Fibroblast of lung (primary cell): ENCODE measurements around the gene S1PR2. TPM values are rescaled to one million over a fixed set of nuclear protein-coding genes. Genes with fewer than 3 reads are reported as not detected.

ENCODE experiments used
- DNase-seq, 2 donors: peaks; one replicate each; pipeline versions ENCODE4 v3.0.0 to v3.0.0-alpha.2; 2010; ENCODE audit warnings: low read depth in 2 of 2
- H2AFZ ChIP-seq: 2 replicates; pipeline ENCODE4 v1.5.1; 2012; ENCODE audit warnings: low read length, control low read depth, inconsistent platforms
- H3K27ac ChIP-seq: 2 replicates; pipeline ENCODE4 v1.5.1; 2011; ENCODE audit warnings: low read length, control low read depth; ENCODE audit not compliant: insufficient read depth
- H3K27me3 ChIP-seq: 2 replicates; pipeline ENCODE4 v1.5.1; 2011; ENCODE audit warnings: mild to moderate bottlenecking, low read length; ENCODE audit not compliant: control insufficient read depth, insufficient read depth
- H3K36me3 ChIP-seq: 2 replicates; pipeline ENCODE4 v1.5.1; 2011; ENCODE audit warnings: low read length; ENCODE audit not compliant: control insufficient read depth, insufficient read depth
- H3K4me1 ChIP-seq: 2 replicates; pipeline ENCODE4 v1.5.1; 2011; ENCODE audit warnings: low read length; ENCODE audit not compliant: control insufficient read depth, insufficient read depth; ENCODE audit errors: extremely low read depth
- H3K4me2 ChIP-seq: 2 replicates; pipeline ENCODE4 v1.5.1; 2011; ENCODE audit warnings: low read length, control low read depth; ENCODE audit not compliant: insufficient read depth; ENCODE audit errors: extremely low read depth
- H3K4me3 ChIP-seq, 4 experiments: fragments of 200-600 bp in 1 of 4; sonication (generic) in 1 of 4; replicated peaks in 1 of 4; 2 replicates each; pipeline ENCODE4 v1.5.1; 2011 to 2016; ENCODE audit warnings: low read length in 4 of 4, low read depth in 3 of 4, mild to moderate bottlenecking in 3 of 4, control low read depth in 2 of 4, inconsistent platforms in 1 of 4, mixed read lengths in 1 of 4; ENCODE audit not compliant: insufficient read depth in 1 of 4; ENCODE audit errors: control extremely low read depth in 1 of 4
- H3K79me2 ChIP-seq: 2 replicates; pipeline ENCODE4 v1.5.1; 2012; ENCODE audit warnings: mild to moderate bottlenecking, low read length, inconsistent platforms; ENCODE audit not compliant: control insufficient read depth, insufficient read depth
- H3K9ac ChIP-seq: 2 replicates; pipeline ENCODE4 v1.5.1; 2011; ENCODE audit warnings: mild to moderate bottlenecking, low read length, control low read depth; ENCODE audit not compliant: insufficient read depth
- H3K9me3 ChIP-seq: 2 replicates; pipeline ENCODE4 v1.5.1; 2012; ENCODE audit warnings: low read depth, low read length; ENCODE audit not compliant: control insufficient read depth, insufficient read depth
- H4K20me1 ChIP-seq: 2 replicates; pipeline ENCODE4 v1.5.1; 2011; ENCODE audit warnings: low read length; ENCODE audit not compliant: control insufficient read depth, insufficient read depth; ENCODE audit errors: extremely low read depth
- CTCF ChIP-seq, 2 donors: IDR thresholded peaks in 1 of 2; conservative IDR thresholded peaks in 1 of 2; 1 replicate in 1 of 2; 2 replicates in 1 of 2; pipeline ENCODE4 v1.5.1; 2011 to 2012; ENCODE audit warnings: low read length in 2 of 2, control low read depth in 1 of 2, inconsistent platforms in 1 of 2, low read depth in 1 of 2, mild to moderate bottlenecking in 1 of 2
- EZH2 ChIP-seq: IDR thresholded peaks from 2 replicates; pipeline ENCODE4 v1.5.1; 2012; ENCODE audit warnings: low read length, control low read depth, mild to moderate bottlenecking; ENCODE audit errors: missing control alignments
- polyA plus RNA-seq, 2 donors: library from polyadenylated mRNA; depleted of rRNA in 1 of 2; stranded (reverse) in 1 of 2; unstranded in 1 of 2; fragments of >200 nt; gene quantifications; 2 replicates each; pipeline ENCODE4 v1.2.1, GENCODE V29; 2011 to 2012; ENCODE audit warnings: missing spikeins in 1 of 2
- total RNA-seq: library from RNA; depleted of rRNA; stranded (reverse); fragments of >200 nt; gene quantifications from 2 replicates; pipeline ENCODE4 v1.2.1, GENCODE V29; 2014

Gene S1PR2
- total and polyA plus RNA-seq, 2 donors (not counting 1 experiment from before 2014, with no cell fraction given) = 25.9 to 30.4 TPM

GRCh38 chr19:10189616-10190015 lies 41.5 kb downstream of the S1PR2 start:
- Histone ChIP-seq H3K4me2 (no peak overlapping the region), H3K27ac (no peak overlapping the region), H3K4me1 (peaks cover 12% of the 10 kb centered on the region), H3K4me3 (no peak overlapping the region), H4K20me1 (no peaks in the 10 kb centered on the region), H3K36me3 (peaks cover 6% of the 10 kb centered on the region), H3K9me3 (no peaks in the 10 kb centered on the region), H2AFZ (no peak overlapping the region), H3K9ac (no peak overlapping the region), H3K79me2 (peaks cover 90% of the 10 kb centered on the region), H3K27me3 (no peaks in the 10 kb centered on the region)
- TF ChIP-seq EZH2 = no peak
- TF ChIP-seq CTCF (conservative IDR thresholded peaks at IDR 0.05 in 1 of 2, IDR thresholded peaks at IDR 0.05 in 1 of 2; ENCODE audit: low read depth in 1 of 2, low read length in 2 of 2) = no peak
- peak in 1 of 2 donors; percentile 15 for DNase-seq

DNA sequence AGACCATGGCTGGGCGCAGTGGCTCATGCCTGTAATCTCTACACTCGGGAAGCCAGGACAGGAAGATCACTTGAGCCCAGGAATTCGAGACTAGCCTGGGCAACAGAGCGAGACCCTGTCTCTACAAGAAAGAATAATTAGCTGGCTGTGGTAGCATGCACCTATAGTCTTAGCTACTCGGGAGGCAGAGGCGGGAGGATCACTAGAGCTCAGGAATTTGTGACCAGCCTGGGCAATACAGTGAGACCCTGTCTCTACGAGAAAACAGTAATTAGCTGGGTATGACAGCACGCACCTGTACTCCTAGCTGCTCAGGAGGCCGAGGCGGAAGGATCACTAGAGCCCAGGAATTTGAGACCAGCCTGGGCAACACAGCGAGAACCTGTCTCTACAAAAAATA lies 43.8 kb downstream of the S1PR2 start:
- peaks cover 4% of the 10 kb centered on the region for H3K4me1 ChIP-seq
- peaks cover 9% of the 10 kb centered on the region for H3K36me3 ChIP-seq
- DNase-seq = no peak
- H4K20me1 ChIP-seq = no peaks in the 10 kb centered on the region
- H3K79me2 ChIP-seq = peaks cover 84% of the 10 kb centered on the region
- no peaks in the 10 kb centered on the region for H3K9me3 ChIP-seq
- no peak overlapping the region for H3K4me3 ChIP-seq
- H3K4me2 ChIP-seq = no peak overlapping the region
- no peak overlapping the region for H2AFZ ChIP-seq
- H3K9ac ChIP-seq = no peak overlapping the region
- TF ChIP-seq EZH2 = no peak
- no peak for TF ChIP-seq CTCF (conservative IDR thresholded peaks at IDR 0.05 in 1 of 2, IDR thresholded peaks at IDR 0.05 in 1 of 2; ENCODE audit: low read depth in 1 of 2, low read length in 2 of 2)
- no peaks in the 10 kb centered on the region for H3K27me3 ChIP-seq
- H3K27ac ChIP-seq = no peak overlapping the region

DNA sequence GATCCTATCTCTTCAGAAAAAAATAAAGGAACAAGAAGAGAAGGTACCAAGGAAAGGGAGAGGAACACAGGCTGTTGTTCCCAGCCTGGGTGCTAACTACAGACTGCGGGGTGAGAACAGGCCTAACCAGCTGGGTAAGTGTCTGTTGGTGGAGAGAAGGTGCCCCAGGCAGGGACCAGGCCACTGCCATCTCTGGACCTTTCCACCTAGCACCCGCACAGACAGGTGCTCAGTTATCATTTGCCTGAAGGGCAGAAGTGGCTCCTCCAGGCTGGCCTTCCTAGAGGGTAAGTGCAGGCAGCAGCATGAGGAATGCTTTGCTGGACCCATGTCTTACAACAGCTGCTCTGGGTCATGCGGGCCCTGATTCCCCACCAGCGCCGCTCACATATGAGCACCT lies 46.5 kb downstream of the S1PR2 start:
- Histone ChIP-seq H3K9me3 (no peaks in the 10 kb centered on the region), H3K9ac (no peak overlapping the region), H3K36me3 (peaks cover 17% of the 10 kb centered on the region), H4K20me1 (no peaks in the 10 kb centered on the region), H2AFZ (no peak overlapping the region), H3K4me2 (no peak overlapping the region), H3K4me3 (no peak overlapping the region), H3K27ac (no peak overlapping the region), H3K4me1 (no peaks in the 10 kb centered on the region), H3K79me2 (peaks cover 68% of the 10 kb centered on the region), H3K27me3 (no peaks in the 10 kb centered on the region)
- DNase-seq = no peak
- TF ChIP-seq CTCF (conservative IDR thresholded peaks at IDR 0.05 in 1 of 2, IDR thresholded peaks at IDR 0.05 in 1 of 2; ENCODE audit: low read depth in 1 of 2, low read length in 2 of 2) = no peak
- no peak for TF ChIP-seq EZH2
